GM19193 (cell line): ENCODE data around the gene HDAC9.

ENCODE experiments used
- POLR2A ChIP-seq: IDR thresholded peaks from 4 replicates; pipeline ENCODE4 v1.6.1; 2011; ENCODE audit not compliant: insufficient read depth, insufficient read length; ENCODE audit errors: extremely low read depth

The HDAC9 gene

GRCh38 chr7:18890134-18890533 is 394.6 kb downstream of the HDAC9 start:
- no peak for TF ChIP-seq POLR2A

GRCh38 chr7:18890885-18891621 is 395.5 kb downstream of the HDAC9 start:
- TF ChIP-seq POLR2A: no peak

- no peak for TF ChIP-seq POLR2A
These were observed 397.6 kb downstream of the HDAC9 start for GRCh38 chr7:18893156-18893555.

- TF ChIP-seq POLR2A: no peak
These were observed 398.6 kb downstream of the HDAC9 start for GRCh38 chr7:18894155-18894554.

- no peak for TF ChIP-seq POLR2A
These were observed 399.9 kb downstream of the HDAC9 start for GRCh38 chr7:18895456-18895855.

GRCh38 chr7:18896343-18896975 is 400.9 kb downstream of the HDAC9 start:
- TF ChIP-seq POLR2A: no peak

- TF ChIP-seq POLR2A: no peak
These were observed 404.7 kb downstream of the HDAC9 start for GRCh38 chr7:18900236-18900635.

GRCh38 chr7:18900803-18901202 is 405.3 kb downstream of the HDAC9 start:
- TF ChIP-seq POLR2A: no peak

- no peak for TF ChIP-seq POLR2A
These were observed 405.8 kb downstream of the HDAC9 start for GRCh38 chr7:18901351-18901750.

GRCh38 chr7:18901982-18902421 is 406.5 kb downstream of the HDAC9 start:
- TF ChIP-seq POLR2A: no peak

- TF ChIP-seq POLR2A: no peak
These were observed 407.3 kb downstream of the HDAC9 start for GRCh38 chr7:18902892-18903291.

GRCh38 chr7:18903695-18904094 is 408.1 kb downstream of the HDAC9 start:
- TF ChIP-seq POLR2A: no peak

- no peak for TF ChIP-seq POLR2A
These were observed 409.9 kb downstream of the HDAC9 start for GRCh38 chr7:18905316-18905943.

GRCh38 chr7:18906901-18907300 is 411.4 kb downstream of the HDAC9 start:
- no peak for TF ChIP-seq POLR2A

- TF ChIP-seq POLR2A: no peak
These were observed 417.6 kb downstream of the HDAC9 start for GRCh38 chr7:18913106-18913505.

GRCh38 chr7:18916826-18917225 is 421.3 kb downstream of the HDAC9 start:
- no peak for TF ChIP-seq POLR2A
